Prostate gland (tissue), 2 donors: ENCODE data around the gene PTPRO. TPM values are rescaled to one million over a fixed set of nuclear protein-coding genes. Genes with fewer than 3 reads are reported as not detected.

Experiments
- DNase-seq: peaks from one replicate; pipeline ENCODE4 v3.0.0-alpha.2; 2019; ENCODE audit warnings: low spot score
- H3K27ac ChIP-seq, 2 donors: fragments of 200-600 bp; sonication (generic); 2 replicates each; pipeline ENCODE4 v1.5.1; 2017 to 2019
- H3K27me3 ChIP-seq: fragments of 200-600 bp; sonication (generic); replicated peaks from 2 replicates; pipeline ENCODE4 v1.5.1; 2019; ENCODE audit not compliant: insufficient read depth
- H3K36me3 ChIP-seq, 2 donors: fragments of 200-600 bp; sonication (generic); 1 replicate in 1 of 2; 2 replicates in 1 of 2; pipeline versions ENCODE4 v1.5.1 to v1.8.1; 2017 to 2019
- H3K4me1 ChIP-seq: fragments of 200-600 bp; sonication (generic); replicated peaks from 2 replicates; pipeline ENCODE4 v1.5.1; 2019
- H3K4me3 ChIP-seq, 2 donors: fragments of 200-600 bp; sonication (generic); 2 replicates each; pipeline ENCODE4 v1.5.1; 2017 to 2019
- H3K9me3 ChIP-seq: fragments of 200-600 bp; sonication (generic); 2 replicates; pipeline ENCODE4 v1.5.1; 2017
- CTCF ChIP-seq, 4 experiments: fragments of 200-600 bp in 2 of 4; fragments of 450-650 bp in 2 of 4; sonication (generic) in 2 of 4; IDR thresholded peaks; 1 replicate in 3 of 4; 2 replicates in 1 of 4; pipeline ENCODE4 v1.5.1; 2016 to 2019; ENCODE audit warnings: antibody characterized with exemption in 4 of 4, mild to moderate bottlenecking in 2 of 4, moderate library complexity in 2 of 4
- POLR2A ChIP-seq: fragments of 450-650 bp; IDR thresholded peaks from one replicate; pipeline ENCODE4 v1.6.1; 2016; ENCODE audit warnings: antibody characterized with exemption, mild to moderate bottlenecking
- POLR2AphosphoS5 ChIP-seq: sonication (generic); formaldehyde crosslinking; IDR thresholded peaks from one replicate; pipeline ENCODE4 v1.6.1; 2017; ENCODE audit warnings: antibody characterized with exemption
- WGBS: methylation state at CpG from one replicate; pipeline ENCODE4 v1.1.5; 2018; 5-methylcytosine and 5-hydroxymethylcytosine counted together
- intact Hi-C: fragments of 100-400 bp; cut with DNase I; formaldehyde crosslinking; loops from one replicate; pipeline ENCODE4 v1.14.2; 2022
- total RNA-seq, 2 donors: library from RNA; depleted of rRNA; stranded (reverse); fragments of >200 nt; gene quantifications; one replicate each; pipeline ENCODE4 v1.1.0, GENCODE V29; 2016

Gene PTPRO
- total RNA-seq, 2 donors from 2014 or later: 0.55 to 1.4 TPM

DNA sequence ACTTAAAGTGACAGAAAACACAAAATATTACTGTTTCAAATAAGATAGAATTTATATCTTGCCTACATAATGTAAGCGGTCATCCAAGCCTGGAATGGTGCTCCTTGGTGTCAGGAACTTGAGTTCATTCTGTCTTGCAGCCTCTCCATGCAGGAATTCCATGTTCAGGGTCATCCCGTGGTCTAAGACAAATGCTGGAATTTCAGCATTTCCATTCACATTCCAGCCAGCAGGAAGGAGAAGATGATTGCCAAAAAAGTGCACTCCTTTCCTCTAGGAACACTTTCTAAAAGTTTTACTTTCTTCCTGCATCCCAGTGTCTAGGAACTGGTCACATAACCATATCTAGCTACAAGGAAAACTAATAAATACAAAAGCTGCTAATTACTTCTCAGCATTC is 106.3 kb downstream of the PTPRO start:
- 56% methylated on average over 2 of the region's 2 CpGs for WGBS
- no peak overlapping the region for H3K27ac ChIP-seq

DNA sequence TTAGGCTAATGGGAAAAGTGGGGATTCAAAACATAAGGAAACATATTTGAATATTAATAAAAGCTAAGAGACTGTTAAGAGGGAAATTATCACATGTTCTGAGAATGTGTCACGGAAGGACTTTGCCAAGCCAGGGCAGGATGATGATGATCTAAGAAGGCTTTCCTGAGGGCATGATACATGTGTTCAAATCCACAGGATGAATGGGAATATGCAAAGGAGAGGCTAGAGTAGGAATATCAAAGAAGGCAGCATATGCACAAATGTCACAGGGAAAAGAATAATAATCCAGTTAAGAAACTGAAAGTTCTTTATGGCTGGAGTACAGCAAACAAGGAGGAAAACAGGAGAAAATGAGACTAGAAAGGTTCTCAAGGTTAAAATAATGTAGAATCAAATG is 107.0 kb downstream of the PTPRO start:
- H3K9me3 ChIP-seq: no peaks in the 10 kb centered on the region
- WGBS: 93% methylated on average over 1 of the region's 1 CpG
- H3K4me3 ChIP-seq: no peak overlapping the region
- no peaks in the 10 kb centered on the region for H3K36me3 ChIP-seq
- intact Hi-C loops: no loop called here
- DNase-seq: no peak
- TF ChIP-seq POLR2A: no peak
- TF ChIP-seq CTCF (IDR thresholded peaks at IDR 0.05): no peak
- TF ChIP-seq POLR2AphosphoS5: no peak
- H3K27me3 ChIP-seq: no peaks in the 10 kb centered on the region
- H3K27ac ChIP-seq: no peak overlapping the region
- H3K4me1 ChIP-seq: no peaks in the 10 kb centered on the region

More for the DNA sequence above, 106.3 kb downstream of the PTPRO start:
- no peaks in the 10 kb centered on the region for H3K4me1 ChIP-seq
- H3K9me3 ChIP-seq: no peaks in the 10 kb centered on the region
- H3K4me3 ChIP-seq: no peak overlapping the region
- intact Hi-C loops: no loop called here
- DNase-seq: no peak
- no peaks in the 10 kb centered on the region for H3K27me3 ChIP-seq
- TF ChIP-seq POLR2AphosphoS5: no peak
- TF ChIP-seq POLR2A: no peak
- TF ChIP-seq CTCF (IDR thresholded peaks at IDR 0.05): no peak
- H3K36me3 ChIP-seq: no peaks in the 10 kb centered on the region

- Histone ChIP-seq H3K4me1 (no peaks in the 10 kb centered on the region), H3K9me3 (no peaks in the 10 kb centered on the region), H3K36me3 (no peaks in the 10 kb centered on the region), H3K27ac (no peak overlapping the region), H3K4me3 (no peak overlapping the region), H3K27me3 (no peaks in the 10 kb centered on the region)
- DNase-seq: no peak
- WGBS: 95% methylated on average over 2 of the region's 2 CpGs
- intact Hi-C loops: no loop called here
- no peak for TF ChIP-seq POLR2AphosphoS5
- no peak for TF ChIP-seq POLR2A
- no peak for TF ChIP-seq CTCF (IDR thresholded peaks at IDR 0.05)
Observed at GRCh38 chr12:15435597-15435996, 113.3 kb downstream of the PTPRO start.

- WGBS: 94% methylated on average over 9 of the region's 9 CpGs
Observed at GRCh38 chr12:15439459-15439858, 117.2 kb downstream of the PTPRO start.

More at GRCh38 chr12:15439459-15439858, 117.2 kb downstream of the PTPRO start:
- no peaks in the 10 kb centered on the region for H3K27me3 ChIP-seq
- no peaks in the 10 kb centered on the region for H3K4me1 ChIP-seq
- H3K4me3 ChIP-seq: no peak overlapping the region
- no peak overlapping the region for H3K27ac ChIP-seq
- intact Hi-C loops: no loop called here
- H3K9me3 ChIP-seq: no peaks in the 10 kb centered on the region
- TF ChIP-seq CTCF (IDR thresholded peaks at IDR 0.05): no peak
- no peak for TF ChIP-seq POLR2A
- TF ChIP-seq POLR2AphosphoS5: no peak
- no peak for DNase-seq
- H3K36me3 ChIP-seq: no peaks in the 10 kb centered on the region
